GM21717 (cell line): ENCODE measurements around the gene FMO4.
"Not testable (repeated sequence)": the region's sequence is repeated elsewhere in the genome, so short reads cannot be mapped to it uniquely, and the experiment has no call there.

Experiments used
- ATAC-seq: cut with Tn5 transposase; IDR thresholded peaks from one replicate; pipeline ENCODE4 v1.9.1; 2021; ENCODE audit warnings: mild to moderate bottlenecking, moderate library complexity; ENCODE audit not compliant: unreplicated experiment

The FMO4 gene

DNA sequence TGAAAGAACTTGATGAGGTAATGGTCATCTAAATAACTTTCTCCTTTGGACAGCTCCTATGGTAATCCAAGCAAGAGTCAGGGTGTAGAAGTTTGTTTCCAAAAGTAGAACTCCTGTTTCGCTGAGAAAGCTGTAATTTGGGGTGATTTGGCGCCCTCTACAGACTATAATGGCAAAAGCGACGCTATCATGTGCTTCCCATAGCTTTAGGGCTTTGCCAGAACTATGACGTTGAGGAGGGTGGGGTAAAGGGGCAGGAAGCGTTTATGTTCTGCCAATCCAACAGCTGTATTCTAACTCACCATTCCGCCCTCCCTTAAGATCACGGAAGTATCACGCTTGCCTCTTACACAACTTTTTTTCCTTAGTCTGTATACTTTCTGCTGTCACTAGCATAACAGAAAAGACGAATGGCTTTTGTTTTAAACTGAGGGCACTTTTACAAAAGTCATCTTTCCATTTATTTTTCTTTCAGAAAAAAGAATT is at the start of gene FMO4:
FMO4 (plus strand) TSS at position 349 of the 486 bp plus-strand sequence. CDS start 5,643 bp downstream, outside the sequence.
- peak; percentile 100 for ATAC-seq

DNA sequence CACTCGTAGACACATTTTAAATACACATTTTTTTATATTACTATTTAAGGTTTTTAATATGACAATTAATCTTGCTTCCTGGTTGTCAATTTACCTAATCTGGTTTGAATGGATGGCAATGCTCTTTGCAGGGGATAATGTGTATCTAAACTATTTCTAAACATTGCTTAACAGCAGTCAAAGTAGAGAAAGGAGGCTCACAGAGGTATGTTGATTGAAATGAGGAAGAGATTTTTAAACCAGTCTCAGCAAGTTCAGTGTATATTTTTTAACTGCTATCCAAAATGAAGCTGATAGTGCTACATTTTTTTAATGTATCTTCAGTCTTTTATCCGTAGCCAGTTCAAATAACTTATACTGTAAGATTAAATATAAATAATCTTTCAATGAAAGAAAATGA is 48.3 kb upstream of the FMO4 start:
- no peak for ATAC-seq

GRCh38 chr1:171266930-171267329 is 47.1 kb upstream of the FMO4 start:
- no peak for ATAC-seq

GRCh38 chr1:171267391-171267790 is 46.6 kb upstream of the FMO4 start:
- no peak for ATAC-seq

- ATAC-seq: no peak
Measured at GRCh38 chr1:171270806-171271205, 43.2 kb upstream of the FMO4 start.

DNA sequence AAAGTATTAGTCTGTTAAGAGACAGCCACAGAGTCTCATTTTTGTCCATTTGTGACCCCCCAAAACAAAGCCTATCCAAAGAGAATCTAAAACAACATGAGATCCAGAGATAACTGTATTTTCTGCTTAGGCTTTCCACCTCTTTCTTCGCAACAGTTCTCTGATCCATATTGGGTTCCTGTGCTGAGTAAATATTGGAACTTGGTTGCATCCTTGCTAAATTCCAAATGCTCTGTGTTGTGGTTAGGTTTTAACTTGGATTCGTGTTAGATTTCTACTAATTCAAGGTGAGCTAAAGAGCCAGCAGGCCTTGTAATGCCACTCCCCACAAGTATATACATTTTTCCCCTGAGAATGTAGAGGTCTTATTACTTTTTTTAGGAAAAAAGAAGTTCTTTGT is 36.4 kb upstream of the FMO4 start:
- no peak for ATAC-seq

DNA sequence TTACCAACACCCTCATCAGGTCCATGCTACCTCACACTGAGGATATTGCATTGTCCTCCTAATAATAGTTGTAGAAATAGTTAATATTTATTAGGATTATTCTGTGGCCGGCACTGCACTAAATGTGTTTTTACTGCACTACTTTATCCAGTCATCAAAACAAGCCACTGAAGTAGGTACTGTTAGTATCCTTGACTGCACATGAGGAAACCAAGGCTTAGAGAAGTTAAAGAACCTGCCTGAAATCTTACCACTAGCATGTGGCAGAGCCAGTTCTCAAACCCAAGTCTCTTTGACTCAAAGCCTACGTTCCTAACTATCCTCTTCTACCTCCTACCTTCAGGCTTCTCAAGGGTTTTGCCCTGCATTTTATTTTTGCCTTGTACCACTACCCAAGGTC is 34.7 kb upstream of the FMO4 start:
- ATAC-seq: no peak

GRCh38 chr1:171279678-171280077 is 34.3 kb upstream of the FMO4 start:
- ATAC-seq: no peak

DNA sequence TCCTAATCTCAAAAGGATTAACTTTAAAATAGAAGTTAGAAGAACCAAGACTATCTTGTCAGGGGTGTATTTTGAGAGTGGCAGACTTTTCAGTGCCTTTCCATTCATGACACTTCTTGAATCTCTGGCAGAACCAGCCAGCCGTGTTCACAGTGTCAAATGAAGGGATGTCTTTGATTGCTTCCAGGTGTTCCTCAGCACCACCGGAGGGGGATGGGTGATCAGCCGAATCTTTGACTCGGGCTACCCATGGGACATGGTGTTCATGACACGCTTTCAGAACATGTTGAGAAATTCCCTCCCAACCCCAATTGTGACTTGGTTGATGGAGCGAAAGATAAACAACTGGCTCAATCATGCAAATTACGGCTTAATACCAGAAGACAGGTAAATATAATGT is 33.4 kb upstream of the FMO4 start:
- no peak for ATAC-seq

DNA sequence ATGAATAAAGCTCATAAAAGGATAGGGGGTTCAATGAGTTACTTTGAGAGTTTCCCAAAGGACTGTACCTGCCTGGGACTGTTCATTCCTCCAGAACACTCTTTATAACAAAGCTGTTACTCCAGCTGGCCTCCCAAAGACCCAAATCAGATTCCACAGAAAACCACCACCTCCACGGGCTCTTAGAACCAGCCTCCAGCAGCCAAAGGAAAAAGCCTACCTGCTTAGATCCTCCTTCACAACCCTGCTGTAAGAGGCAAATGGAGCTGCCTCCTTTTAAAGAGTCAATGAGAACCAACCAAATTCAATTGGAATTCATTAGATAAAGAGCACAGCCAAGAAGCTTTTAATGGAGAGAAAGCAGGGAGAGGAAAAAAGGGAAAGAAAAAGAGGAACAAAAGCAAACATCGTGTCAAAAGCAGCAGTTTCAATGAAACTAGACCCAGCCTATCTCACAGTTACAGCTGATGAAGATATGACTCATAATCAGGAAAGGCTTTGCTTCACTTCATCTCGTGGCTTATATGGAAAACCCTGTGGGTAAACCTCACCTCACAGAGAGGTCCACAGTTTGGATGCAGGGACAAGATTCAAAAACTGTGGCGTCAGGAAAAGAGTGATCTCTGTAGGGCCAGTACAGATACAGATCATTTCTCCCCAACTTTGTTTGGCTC is 27.8 kb upstream of the FMO4 start:
- ATAC-seq: peak; percentile 86

GRCh38 chr1:171290621-171291020 is 23.4 kb upstream of the FMO4 start:
- ATAC-seq: no peak

- no peak for ATAC-seq
Measured at GRCh38 chr1:171292799-171293198, 21.2 kb upstream of the FMO4 start.

DNA sequence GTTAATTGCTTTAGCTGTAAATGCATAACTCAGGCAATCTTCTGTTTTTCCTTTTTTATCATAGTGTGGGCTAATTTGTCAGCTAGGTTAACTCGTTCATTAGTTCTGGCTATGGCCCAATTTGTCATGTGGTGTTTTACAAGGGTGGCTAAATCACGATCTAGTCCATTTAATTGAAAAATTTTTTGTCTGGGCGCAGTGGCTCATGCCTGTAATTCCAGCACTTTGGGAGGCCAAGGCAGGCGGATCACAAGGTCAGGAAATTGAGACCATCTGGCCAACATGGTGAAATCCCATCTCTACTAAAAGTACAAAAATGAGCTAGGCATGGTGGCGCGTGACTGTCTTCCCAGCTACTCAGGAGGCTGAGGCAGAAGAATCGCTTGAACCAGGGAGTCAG is 18.6 kb upstream of the FMO4 start:
- not testable (repeated sequence) for ATAC-seq

DNA sequence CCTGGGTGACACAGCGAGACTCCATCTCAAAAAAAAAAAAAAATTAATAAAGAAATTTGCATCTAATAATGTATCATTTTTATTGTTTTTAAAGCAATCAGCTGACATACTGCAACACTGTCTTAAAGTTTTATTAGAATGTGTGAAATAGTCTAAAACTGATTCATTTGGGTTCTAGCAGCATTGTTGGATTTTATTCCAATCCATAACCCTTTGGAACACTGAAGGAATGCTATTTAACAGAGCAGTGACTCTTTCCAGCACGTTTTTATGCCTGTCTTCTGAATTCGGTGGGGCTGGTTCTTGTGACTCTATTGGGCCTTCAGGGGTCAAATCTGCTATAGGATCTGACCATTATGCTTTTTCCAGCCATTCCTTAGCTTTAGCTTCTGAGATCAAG is 18.2 kb upstream of the FMO4 start:
- ATAC-seq: no peak

DNA sequence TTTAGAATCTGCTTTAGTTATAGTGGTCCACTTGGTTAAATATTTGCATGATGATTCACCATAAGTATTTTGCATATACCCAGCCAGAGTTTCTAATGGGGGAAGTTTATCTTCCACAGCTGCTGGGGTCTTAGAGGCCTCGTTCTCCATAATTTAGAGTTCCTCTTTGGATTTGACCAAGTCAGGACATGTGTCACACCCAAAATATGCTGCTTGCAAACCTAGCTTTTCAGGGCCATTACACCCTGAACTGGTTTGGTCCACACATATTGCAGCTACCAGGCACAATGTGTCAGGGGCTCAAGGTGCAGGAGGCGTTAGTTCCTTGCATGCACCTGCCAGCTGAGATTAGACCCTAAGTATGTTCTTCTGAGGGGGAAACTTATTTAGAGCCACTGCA is 17.1 kb upstream of the FMO4 start:
- ATAC-seq: no peak

- no peak for ATAC-seq
Measured at GRCh38 chr1:171298696-171299095, 15.3 kb upstream of the FMO4 start.

DNA sequence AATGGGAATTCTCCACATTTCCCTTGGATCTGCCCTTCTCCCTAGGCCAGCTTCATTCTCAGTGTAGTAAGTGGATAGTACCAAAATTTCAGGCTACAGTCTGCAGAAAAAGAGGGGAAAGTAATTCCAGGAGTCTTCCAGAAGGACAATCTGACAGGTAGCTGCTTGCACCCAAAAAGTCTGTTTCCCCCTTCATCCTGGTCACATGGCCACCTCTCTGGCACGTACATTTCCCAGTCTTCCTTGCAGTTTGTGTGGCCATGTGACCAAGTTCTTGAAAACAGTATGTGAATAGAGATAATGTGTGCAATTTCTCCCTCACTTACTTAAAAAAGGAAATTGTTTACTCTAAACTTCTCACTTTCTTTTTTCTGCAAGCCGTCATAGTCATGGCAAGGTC is 14.6 kb upstream of the FMO4 start:
- no peak for ATAC-seq

DNA sequence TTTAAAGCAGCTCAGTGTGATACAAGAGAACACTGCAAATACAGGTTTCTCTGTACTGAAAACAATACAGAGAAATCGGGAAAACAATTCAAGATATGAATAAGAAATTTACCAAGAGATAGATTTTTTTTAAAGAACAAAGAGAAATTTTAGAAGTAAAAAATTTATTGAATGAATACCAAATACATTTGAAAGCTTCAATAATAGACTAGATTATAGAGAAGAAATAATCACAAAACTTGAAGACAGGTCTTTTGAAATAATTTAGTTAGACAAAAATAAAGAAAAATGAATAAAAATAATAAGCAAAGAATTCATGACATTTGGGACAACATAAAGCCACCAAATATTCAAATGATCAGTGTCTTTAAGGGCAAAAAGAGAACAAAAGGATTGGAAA is 13.6 kb upstream of the FMO4 start:
- no peak for ATAC-seq

DNA sequence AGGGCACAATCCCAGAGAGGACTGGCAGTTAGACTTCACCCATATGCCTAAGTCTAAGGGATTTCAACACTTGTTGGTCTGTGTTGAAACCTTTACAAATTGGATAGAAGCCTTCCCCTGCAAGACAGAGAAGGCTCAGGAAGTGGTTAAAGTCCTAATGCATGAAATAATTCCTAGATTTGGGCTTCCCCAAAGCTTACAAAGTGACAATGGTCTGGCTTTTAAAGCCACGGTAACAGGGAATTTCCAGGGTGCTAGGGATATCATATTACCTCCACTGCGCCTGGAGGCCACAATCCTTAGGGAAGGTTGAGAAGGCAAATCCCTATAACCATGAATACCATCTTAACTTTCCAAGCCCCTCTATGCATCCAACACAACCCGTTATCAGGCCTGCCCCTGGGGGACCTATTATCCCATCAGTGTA is 3.3 kb upstream of the FMO4 start:
- no peak for ATAC-seq

DNA sequence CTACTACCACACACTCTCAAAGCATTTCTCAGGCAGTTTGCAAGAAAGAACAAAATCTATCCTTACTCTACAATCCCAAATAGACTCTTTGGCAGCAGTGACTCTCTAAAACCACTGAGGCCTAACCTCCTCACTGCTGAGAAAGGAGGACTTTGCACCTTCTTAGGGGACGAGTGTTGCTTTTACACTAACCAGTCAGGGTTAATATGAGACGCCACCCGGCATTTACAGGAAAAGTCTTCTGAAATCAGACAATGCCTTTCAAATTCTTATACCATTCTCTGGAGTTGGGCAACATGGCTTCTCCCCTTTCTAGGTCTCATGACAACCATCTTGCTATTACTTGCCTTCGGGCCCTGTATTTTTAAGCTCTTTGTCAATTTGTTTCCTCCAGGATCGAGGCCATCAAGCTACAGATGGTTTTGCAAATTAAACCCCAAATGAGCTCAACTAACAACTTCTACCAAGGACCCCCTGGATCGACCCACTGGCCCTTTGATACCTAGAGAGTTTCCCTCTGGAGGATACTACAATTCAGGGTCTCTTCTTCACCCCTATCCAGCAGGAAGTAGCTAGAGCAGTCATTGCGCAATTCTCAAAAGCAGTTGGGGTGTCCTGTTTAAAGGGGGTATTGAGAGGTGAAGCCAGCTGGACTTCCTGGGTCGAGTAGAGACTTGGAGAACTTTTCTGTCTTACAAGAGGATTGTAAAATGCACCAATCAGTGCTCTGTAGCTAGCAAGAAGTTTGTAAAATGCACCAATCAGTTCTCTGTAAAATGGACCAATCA is 2.0 kb upstream of the FMO4 start:
- ATAC-seq: no peak

- ATAC-seq: peak; percentile 49
Measured at GRCh38 chr1:171313319-171313834, 606 bp upstream of the FMO4 start.

DNA sequence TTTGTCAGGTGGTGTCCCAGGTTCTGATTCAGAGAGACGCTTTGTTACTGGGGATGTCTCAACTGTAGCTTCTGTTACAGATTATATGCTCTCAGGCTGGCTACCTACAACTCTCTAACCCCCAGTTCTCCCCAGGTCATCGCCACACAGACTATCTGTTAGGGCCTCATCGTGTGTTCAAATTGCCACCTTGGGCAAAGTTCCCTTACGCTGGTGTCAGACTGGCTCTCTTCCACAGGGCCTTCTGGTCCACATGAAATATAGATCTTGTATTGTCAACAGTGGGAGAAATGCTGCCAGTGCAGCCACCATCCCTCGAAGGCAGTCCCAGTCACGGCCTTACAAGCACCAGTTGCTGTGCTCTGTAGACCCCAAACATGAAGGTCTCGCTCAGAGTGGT is 15.3 kb downstream of the FMO4 start:
- ATAC-seq: no peak
